GM12801 (cell line): ENCODE results near the gene TAS2R1.

ENCODE experiments used
- CTCF ChIP-seq: IDR thresholded peaks from one replicate; pipeline ENCODE4 v1.5.1; 2011; ENCODE audit warnings: control low read depth; ENCODE audit not compliant: insufficient read length; ENCODE audit errors: extremely low read depth

TAS2R1 gene

GRCh38 chr5:9630251-9630650 is at the start of gene TAS2R1:
Gene TAS2R1, minus strand, starts transcription at chr5:9630351. Its CDS starts 319 bp downstream, at chr5:9630032.
- TF ChIP-seq CTCF: no peak

GRCh38 chr5:9670371-9670770 is 40.2 kb upstream of the TAS2R1 start:
- TF ChIP-seq CTCF: no peak

GRCh38 chr5:9667906-9668305 is 37.8 kb upstream of the TAS2R1 start:
- no peak for TF ChIP-seq CTCF

- no peak for TF ChIP-seq CTCF
Measured at GRCh38 chr5:9663891-9664290, 33.7 kb upstream of the TAS2R1 start.

- TF ChIP-seq CTCF: no peak
Measured at GRCh38 chr5:9661316-9662015, 31.3 kb upstream of the TAS2R1 start.

GRCh38 chr5:9658706-9659105 is 28.6 kb upstream of the TAS2R1 start:
- TF ChIP-seq CTCF: no peak

- no peak for TF ChIP-seq CTCF
Measured at GRCh38 chr5:9657819-9658218, 27.7 kb upstream of the TAS2R1 start.
